H9 (cell line): ENCODE data around the gene SNAPC2. TPM values are rescaled to one million over a fixed set of nuclear protein-coding genes. Genes with fewer than 3 reads are reported as not detected.

Experiments
- DNase-seq: peaks from one replicate; pipeline ENCODE4 v3.0.0-alpha.2; 2017
- H2AFZ ChIP-seq: one replicate; pipeline ENCODE4 v1.6.1; 2013; ENCODE audit warnings: mild to moderate bottlenecking, low read length, control low read depth, moderate library complexity
- H2AK5ac ChIP-seq: 2 replicates; pipeline ENCODE4 v1.6.1; 2013; ENCODE audit warnings: low read length, control low read depth, mixed read lengths; ENCODE audit not compliant: insufficient read length
- H2BK120ac ChIP-seq: one replicate; pipeline ENCODE4 v1.6.1; 2013; ENCODE audit warnings: low read depth, mild to moderate bottlenecking, low read length, control low read depth, inconsistent platforms; ENCODE audit not compliant: poor library complexity, severe bottlenecking
- H2BK12ac ChIP-seq: 2 replicates; pipeline ENCODE4 v1.6.1; 2013; ENCODE audit warnings: low read length, control low read depth, mixed read lengths, low read depth; ENCODE audit not compliant: insufficient read length
- H2BK15ac ChIP-seq: 2 replicates; pipeline ENCODE4 v1.6.1; 2013; ENCODE audit warnings: low read depth, low read length, control low read depth
- H2BK20ac ChIP-seq: one replicate; pipeline ENCODE4 v1.6.1; 2013; ENCODE audit warnings: low read depth, mild to moderate bottlenecking, low read length, control low read depth, inconsistent platforms; ENCODE audit not compliant: poor library complexity, severe bottlenecking
- H2BK5ac ChIP-seq: 2 replicates; pipeline ENCODE4 v1.6.1; 2013; ENCODE audit warnings: low read length, control low read depth, mixed read lengths; ENCODE audit not compliant: insufficient read length
- H3K14ac ChIP-seq: 2 replicates; pipeline ENCODE4 v1.6.1; 2013; ENCODE audit warnings: low read length, control low read depth; ENCODE audit not compliant: insufficient read depth
- H3K18ac ChIP-seq: 2 replicates; pipeline ENCODE4 v1.6.1; 2013; ENCODE audit warnings: low read depth, mild to moderate bottlenecking, mixed read lengths, low read length, control low read depth; ENCODE audit not compliant: insufficient read length
- H3K23ac ChIP-seq: 2 replicates; pipeline ENCODE4 v1.6.1; 2013; ENCODE audit warnings: low read length, control low read depth, mixed read lengths, low read depth; ENCODE audit not compliant: insufficient read length
- H3K23me2 ChIP-seq: 2 replicates; pipeline ENCODE4 v1.6.1; 2013; ENCODE audit warnings: low read depth, mild to moderate bottlenecking, mixed read lengths, low read length, control low read depth; ENCODE audit not compliant: insufficient read length, poor library complexity, severe bottlenecking
- H3K27ac ChIP-seq: 2 replicates; pipeline ENCODE4 v1.5.1; 2013; ENCODE audit warnings: low read length, control low read depth, mixed read lengths, low read depth; ENCODE audit not compliant: insufficient read length
- H3K27me3 ChIP-seq: 2 replicates; pipeline ENCODE4 v1.6.1; 2013; ENCODE audit warnings: low read length, control low read depth, inconsistent platforms; ENCODE audit not compliant: insufficient read depth
- H3K4ac ChIP-seq: 2 replicates; pipeline ENCODE4 v1.6.1; 2013; ENCODE audit warnings: low read depth, mild to moderate bottlenecking, control low read depth, inconsistent platforms, low read length, moderate library complexity
- H3K4me1 ChIP-seq: 2 replicates; pipeline ENCODE4 v1.6.1; 2013; ENCODE audit warnings: low read length, control low read depth, inconsistent platforms; ENCODE audit not compliant: insufficient read depth
- H3K4me2 ChIP-seq: 2 replicates; pipeline ENCODE4 v1.6.1; 2013; ENCODE audit warnings: low read length, control low read depth, mixed read lengths; ENCODE audit not compliant: insufficient read length, insufficient read depth
- H3K56ac ChIP-seq: 2 replicates; pipeline ENCODE4 v1.6.1; 2013; ENCODE audit warnings: low read depth, mild to moderate bottlenecking, mixed read lengths, low read length, control low read depth; ENCODE audit not compliant: insufficient read length
- H3K79me1 ChIP-seq: 2 replicates; pipeline ENCODE4 v1.6.1; 2013; ENCODE audit warnings: low read depth, mild to moderate bottlenecking, moderate library complexity, low read length, control low read depth, inconsistent platforms; ENCODE audit not compliant: insufficient read depth, poor library complexity, severe bottlenecking
- H3K79me2 ChIP-seq: 2 replicates; pipeline ENCODE4 v1.6.1; 2013; ENCODE audit warnings: low read length, control low read depth, inconsistent platforms; ENCODE audit not compliant: insufficient read depth
- H3K9ac ChIP-seq: 2 replicates; pipeline ENCODE4 v1.6.1; 2013; ENCODE audit warnings: low read length, control low read depth, mixed read lengths; ENCODE audit not compliant: insufficient read length; ENCODE audit errors: extremely low read depth
- H3K9me3 ChIP-seq: one replicate; pipeline ENCODE4 v1.6.1; 2013; ENCODE audit warnings: low read depth, low read length, inconsistent platforms; ENCODE audit not compliant: control insufficient read depth
- H3T11ph ChIP-seq: one replicate; pipeline ENCODE4 v1.6.1; 2013; ENCODE audit warnings: mild to moderate bottlenecking, low read length, control low read depth, inconsistent platforms
- H4K20me1 ChIP-seq: one replicate; pipeline ENCODE4 v1.6.1; 2013; ENCODE audit not compliant: control insufficient read depth, insufficient read length, insufficient read depth
- H4K5ac ChIP-seq: 2 replicates; pipeline ENCODE4 v1.6.1; 2013; ENCODE audit warnings: low read depth, mild to moderate bottlenecking, mixed read lengths, low read length, control low read depth; ENCODE audit not compliant: insufficient read length
- H4K8ac ChIP-seq: replicated peaks from 2 replicates; pipeline ENCODE4 v1.6.1; 2013; ENCODE audit warnings: low read length, control low read depth, mixed read lengths, low read depth; ENCODE audit not compliant: insufficient read length
- H4K91ac ChIP-seq: 2 replicates; pipeline ENCODE4 v1.6.1; 2013; ENCODE audit warnings: low read depth, mild to moderate bottlenecking, moderate library complexity, mixed read lengths, low read length, control low read depth; ENCODE audit not compliant: insufficient read length
- H3K27ac Mint-ChIP-seq, 3 experiments: 2 replicates in 2 of 3; 3 replicates in 1 of 3; pipeline ENCODE4 v1.8.0; 2020 to 2021; ENCODE audit warnings: mixed read lengths in 3 of 3, mild to moderate bottlenecking in 1 of 3, moderate library complexity in 1 of 3
- H3K27me3 Mint-ChIP-seq: 2 replicates; pipeline ENCODE4 v1.8.0; 2021; ENCODE audit warnings: low read depth, mild to moderate bottlenecking, moderate library complexity, mixed read lengths
- H3K36me3 Mint-ChIP-seq, 3 experiments: 2 replicates in 2 of 3; 3 replicates in 1 of 3; pipeline ENCODE4 v1.8.0; 2020 to 2021; ENCODE audit warnings: low read depth in 3 of 3, mixed read lengths in 3 of 3; ENCODE audit not compliant: insufficient read depth in 1 of 3
- H3K4me1 Mint-ChIP-seq, 2 experiments: 2 replicates each; pipeline ENCODE4 v1.8.0; 2020; ENCODE audit warnings: mixed read lengths in 2 of 2
- H3K4me3 Mint-ChIP-seq, 2 experiments: 2 replicates in 1 of 2; 3 replicates in 1 of 2; pipeline ENCODE4 v1.8.0; 2020 to 2021; ENCODE audit warnings: mild to moderate bottlenecking in 2 of 2, mixed read lengths in 2 of 2, moderate library complexity in 1 of 2
- H3K9me3 Mint-ChIP-seq, 2 experiments: 2 replicates in 1 of 2; 3 replicates in 1 of 2; pipeline ENCODE4 v1.8.0; 2020; ENCODE audit warnings: mild to moderate bottlenecking in 2 of 2, mixed read lengths in 2 of 2, moderate library complexity in 1 of 2
- WGBS: extraction: QIAGEN DNeasy Blood & Tissue Kit; methylation state at CpG from one replicate; pipeline ENCODE4 v1.1.7; 2013; ENCODE audit warnings: missing lambda C conversion rate, low lambda C conversion rate, mixed read lengths; ENCODE audit not compliant: insufficient read length; ENCODE audit errors: extremely low coverage; 5-methylcytosine and 5-hydroxymethylcytosine counted together
- total RNA-seq: library from RNA; stranded (reverse); gene quantifications from 2 replicates; pipeline ENCODE4 v1.2.1, GENCODE V29; 2021
- TF ChIP-seq, protein P1 (sequence below): fragments of 200-600 bp; sonication (generic); conservative IDR thresholded peaks from 3 replicates; pipeline ENCODE4 v1.8.0; 2021; ENCODE audit warnings: antibody characterized with exemption, mild to moderate bottlenecking

The SNAPC2 gene
- total RNA-seq, 1 experiment from 2014 or later = 17.8 TPM

DNA sequence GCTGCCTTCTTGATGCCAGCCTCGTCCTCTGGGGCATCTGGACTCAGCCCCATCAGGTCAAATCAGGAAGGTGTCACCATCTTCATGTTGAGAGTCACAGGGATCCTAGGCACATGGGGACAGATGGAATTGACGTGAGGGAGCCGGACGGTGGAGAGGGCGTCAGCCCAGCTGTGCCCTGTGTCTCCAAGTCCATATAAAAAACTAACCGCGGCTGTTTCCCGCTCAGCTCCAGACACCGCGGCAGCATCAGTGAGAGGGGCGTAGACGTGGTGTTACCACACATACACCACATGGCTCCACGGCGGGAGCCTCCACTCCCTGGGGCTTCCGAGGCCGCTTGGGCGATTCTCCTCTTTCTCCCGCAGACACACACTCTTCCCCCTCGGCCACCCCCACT, 40.3 kb upstream of the SNAPC2 start:
- no peak overlapping the region for H3K9ac ChIP-seq
- no peak overlapping the region for H3K14ac ChIP-seq
- no peak overlapping the region for H4K91ac ChIP-seq
- no peak overlapping the region for H2BK5ac ChIP-seq
- no peaks in the 10 kb centered on the region for H3K4me1 ChIP-seq
- no peak overlapping the region for H3K4ac ChIP-seq
- H2BK15ac ChIP-seq = no peak overlapping the region
- H3K27ac ChIP-seq = no peak overlapping the region
- Mint-ChIP-seq H3K27ac (no peak overlapping the region; a peak in 1 of 7 replicates), H3K4me3 (no peak overlapping the region), H3K27me3 (peaks cover 6% of the 10 kb centered on the region), H3K9me3 (peaks cover 5 to 10% of the 10 kb centered on the region in 2 experiments; a peak in 3 of 5 replicates), H3K4me1 (0 out of 4 replicates have a peak, but pooled peaks cover under 1 to 2% of the 10 kb centered on the region in 2 experiments), H3K36me3 (no peaks in the 10 kb centered on the region)
- no peaks in the 10 kb centered on the region for H3K79me1 ChIP-seq
- H3K56ac ChIP-seq = no peak overlapping the region
- no peak overlapping the region for H2BK20ac ChIP-seq
- H3K23ac ChIP-seq = no peak overlapping the region
- H3K9me3 ChIP-seq = no peaks in the 10 kb centered on the region
- H4K20me1 ChIP-seq = no peaks in the 10 kb centered on the region
- no peak overlapping the region for H4K5ac ChIP-seq
- no peak overlapping the region for H3T11ph ChIP-seq
- no peaks in the 10 kb centered on the region for H3K23me2 ChIP-seq
- TF ChIP-seq, protein P1, sequence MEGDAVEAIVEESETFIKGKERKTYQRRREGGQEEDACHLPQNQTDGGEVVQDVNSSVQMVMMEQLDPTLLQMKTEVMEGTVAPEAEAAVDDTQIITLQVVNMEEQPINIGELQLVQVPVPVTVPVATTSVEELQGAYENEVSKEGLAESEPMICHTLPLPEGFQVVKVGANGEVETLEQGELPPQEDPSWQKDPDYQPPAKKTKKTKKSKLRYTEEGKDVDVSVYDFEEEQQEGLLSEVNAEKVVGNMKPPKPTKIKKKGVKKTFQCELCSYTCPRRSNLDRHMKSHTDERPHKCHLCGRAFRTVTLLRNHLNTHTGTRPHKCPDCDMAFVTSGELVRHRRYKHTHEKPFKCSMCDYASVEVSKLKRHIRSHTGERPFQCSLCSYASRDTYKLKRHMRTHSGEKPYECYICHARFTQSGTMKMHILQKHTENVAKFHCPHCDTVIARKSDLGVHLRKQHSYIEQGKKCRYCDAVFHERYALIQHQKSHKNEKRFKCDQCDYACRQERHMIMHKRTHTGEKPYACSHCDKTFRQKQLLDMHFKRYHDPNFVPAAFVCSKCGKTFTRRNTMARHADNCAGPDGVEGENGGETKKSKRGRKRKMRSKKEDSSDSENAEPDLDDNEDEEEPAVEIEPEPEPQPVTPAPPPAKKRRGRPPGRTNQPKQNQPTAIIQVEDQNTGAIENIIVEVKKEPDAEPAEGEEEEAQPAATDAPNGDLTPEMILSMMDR = no peak
- no peak overlapping the region for H2BK120ac ChIP-seq
- H2BK12ac ChIP-seq = no peak overlapping the region
- H2AFZ ChIP-seq = no peak overlapping the region
- H4K8ac ChIP-seq = no peak overlapping the region
- no peak for DNase-seq
- no peaks in the 10 kb centered on the region for H3K79me2 ChIP-seq
- no CpG with 5 or more reads among the region's 19 CpGs for WGBS
- no peak overlapping the region for H3K4me2 ChIP-seq
- no peak overlapping the region for H3K18ac ChIP-seq
- no peaks in the 10 kb centered on the region for H3K27me3 ChIP-seq
- H2AK5ac ChIP-seq = no peak overlapping the region
